Measurements from ENCODE around the gene MPG.

DNA sequence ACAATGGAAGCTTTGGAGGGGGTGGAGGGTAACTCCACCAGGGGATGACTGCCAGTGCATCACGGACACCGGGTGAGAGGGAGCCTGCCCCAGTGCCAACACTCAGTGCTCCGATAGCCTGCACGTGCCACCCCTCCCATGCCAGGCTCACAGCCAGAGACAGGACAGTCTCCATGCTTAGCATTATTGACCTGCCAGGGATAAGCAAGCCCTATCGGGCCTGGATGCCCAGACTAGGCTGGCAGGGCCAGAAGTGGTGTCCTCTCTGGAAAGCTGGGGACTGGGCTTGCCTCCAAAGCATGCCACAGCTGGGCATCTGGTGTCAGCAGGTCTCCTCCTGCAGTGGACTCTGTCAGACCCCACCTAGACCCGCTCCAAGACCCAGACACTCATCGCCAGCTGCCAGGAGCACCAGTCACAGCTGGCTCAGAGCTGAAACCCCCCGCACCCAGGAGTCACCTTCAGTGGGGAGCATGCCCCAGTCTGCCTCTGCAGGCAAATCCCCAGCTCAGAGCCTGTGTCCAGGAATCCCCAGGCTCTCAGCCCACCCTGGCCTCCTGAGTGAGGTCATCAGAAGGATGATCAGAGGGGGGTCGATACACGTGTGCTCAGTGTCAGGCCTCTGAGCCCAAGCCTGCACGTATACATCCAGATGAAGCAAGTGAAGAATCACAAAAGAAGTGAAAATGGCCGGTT lies 3.8 kb upstream of the MPG start:
- TF ChIP-seq CTCF (IDR thresholded peaks at IDR 0.05) (no peak), EZH2 (IDR thresholded peaks at IDR 0.05; ENCODE audit: borderline replicate concordance, insufficient read depth, low read depth, low read length, poor library complexity, severe bottlenecking) (no peak)
